GM12878 (cell line): ENCODE measurements around the gene SPATS2L. TPM values are rescaled to one million over a fixed set of nuclear protein-coding genes. Genes with fewer than 3 reads are reported as not detected.
A peak's percentile ranks its signal among the peaks of the same experiment; 100 is the strongest.

Source experiments
- BCL11A ChIP-seq: IDR thresholded peaks from 2 replicates; pipeline ENCODE4 v1.6.1; 2011; ENCODE audit warnings: low read depth, low read length
- BHLHE40 ChIP-seq, 2 experiments: fragments of 450-650 bp in 1 of 2; IDR thresholded peaks; 2 replicates each; pipeline ENCODE4 v1.6.1; 2011 to 2017; ENCODE audit warnings: low read depth in 2 of 2, borderline replicate concordance in 1 of 2, improper control_type of control experiment in 1 of 2, low read length in 1 of 2, mild to moderate bottlenecking in 1 of 2
- BMI1 ChIP-seq: fragments of 450-650 bp; IDR thresholded peaks from 2 replicates; pipeline ENCODE4 v1.6.1; 2016; ENCODE audit warnings: mild to moderate bottlenecking, moderate library complexity, borderline replicate concordance
- CBX5 ChIP-seq: sonication (generic); IDR thresholded peaks from 2 replicates; pipeline ENCODE4 v1.6.1; 2016; ENCODE audit warnings: low read depth, moderate library complexity, mild to moderate bottlenecking, inconsistent platforms
- DPF2 ChIP-seq: fragments of 450-650 bp; IDR thresholded peaks from 2 replicates; pipeline ENCODE4 v1.6.1; 2017; ENCODE audit warnings: mild to moderate bottlenecking
- EED ChIP-seq: sonication (generic); IDR thresholded peaks from 2 replicates; pipeline ENCODE4 v1.6.1; 2016; ENCODE audit warnings: antibody characterized with exemption, low read depth
- FOXK2 ChIP-seq: fragments of 450-650 bp; IDR thresholded peaks from 2 replicates; pipeline ENCODE4 v1.6.1; 2017; ENCODE audit warnings: mild to moderate bottlenecking, moderate library complexity
- JUND ChIP-seq: IDR thresholded peaks from 2 replicates; pipeline ENCODE4 v1.6.1; 2012; ENCODE audit warnings: low read depth, mild to moderate bottlenecking, low read length, improper control_type of control experiment, moderate library complexity
- PAX5 ChIP-seq: IDR thresholded peaks from 2 replicates; pipeline ENCODE4 v1.6.1; 2011; ENCODE audit warnings: low read depth, low read length, borderline replicate concordance
- POLR2AphosphoS5 ChIP-seq: IDR thresholded peaks from 2 replicates; pipeline ENCODE4 v1.6.1; 2011; ENCODE audit warnings: mild to moderate bottlenecking, low read length, inconsistent platforms
- SP1 ChIP-seq: IDR thresholded peaks from one replicate; pipeline ENCODE4 v1.6.1; 2011; ENCODE audit warnings: low read depth, low read length
- SUZ12 ChIP-seq: fragments of 200-600 bp; sonication (generic); IDR thresholded peaks from one replicate; pipeline ENCODE4 v1.6.1; 2018; ENCODE audit warnings: antibody characterized with exemption, mild to moderate bottlenecking; ENCODE audit not compliant: unreplicated experiment
- TCF3 ChIP-seq: IDR thresholded peaks from 2 replicates; pipeline ENCODE4 v1.6.1; 2012; ENCODE audit warnings: low read depth, mild to moderate bottlenecking, low read length, borderline replicate concordance; ENCODE audit not compliant: insufficient read depth
- ZNF687 ChIP-seq: fragments of 450-650 bp; IDR thresholded peaks from 2 replicates; pipeline ENCODE4 v1.6.1; 2017; ENCODE audit warnings: mild to moderate bottlenecking, moderate library complexity
- ZSCAN29 ChIP-seq: fragments of 450-650 bp; IDR thresholded peaks from 2 replicates; pipeline ENCODE4 v1.6.1; 2017; ENCODE audit warnings: mild to moderate bottlenecking, moderate library complexity
- polyA plus RNA-seq, 11 experiments: library from polyadenylated mRNA; depleted of rRNA in 4 of 11; unstranded in 6 of 11; stranded (reverse) in 5 of 11; fragments of >200 nt; fragmentation: Nextera tagmentation in 4 of 11; fragmentation: Illumina TruSeq in 1 of 11; extraction: Ambion mirVana in 4 of 11; extraction: Trizol in 1 of 11; gene quantifications; 1 replicate in 1 of 11; 2 replicates in 10 of 11; pipeline versions ENCODE4 v1.2.1 to v1.2.3, GENCODE V29; 2011 to 2016; ENCODE audit warnings: inconsistent platforms in 2 of 11, missing spikeins in 2 of 11, low read depth in 1 of 11
- total RNA-seq, 4 experiments: library from RNA; depleted of rRNA in 3 of 4; stranded (reverse); fragments of >200 nt in 3 of 4; fragmentation: Illumina TruSeq in 1 of 4; extraction: Trizol in 1 of 4; gene quantifications; 2 replicates each; pipeline versions ENCODE4 v1.2.1 to v1.2.3, GENCODE V29; 2013 to 2021
- TF ChIP-seq, protein P1 (sequence below): fragments of 450-650 bp; formaldehyde crosslinking; IDR thresholded peaks from 2 replicates; pipeline ENCODE4 v1.5.0; 2022; ENCODE audit warnings: mild to moderate bottlenecking, missing genetic modification characterization
- TF ChIP-seq, protein P2 (sequence below): fragments of 450-650 bp; IDR thresholded peaks from 2 replicates; pipeline ENCODE4 v1.6.1; 2016; ENCODE audit warnings: mild to moderate bottlenecking, moderate library complexity, borderline replicate concordance

SPATS2L gene
- total and polyA plus RNA-seq, 10 of the 15 experiments (the other 5 are each of a cell fraction or from before 2014, with no cell fraction given), result 5.2 to 30.0 (median 20.1) TPM

- TF ChIP-seq TCF3 (no peak), EED (peak; percentile 96), JUND (no peak), PAX5 (peak; percentile 95), SP1 (peak; percentile 78), DPF2 (peak; percentile 92), ZNF687 (no peak; the same call in 1 of the 2 replicates), FOXK2 (no peak), BMI1 (peak; percentile 65; the same call in 1 of the 2 replicates), POLR2AphosphoS5 (no peak), CBX5 (0 out of 2 replicates have a peak, but pooled peaks have one; percentile 62), ZSCAN29 (0 out of 2 replicates have a peak, but pooled peaks have one; percentile 25), BCL11A (peak; percentile 98), SUZ12 (no peak), BHLHE40 (IDR thresholded peaks at IDR 0.05; ENCODE audit: borderline replicate concordance in 1 of 2, low read depth in 2 of 2, low read length in 1 of 2) (peak; percentile 85)
- TF ChIP-seq, protein P1, sequence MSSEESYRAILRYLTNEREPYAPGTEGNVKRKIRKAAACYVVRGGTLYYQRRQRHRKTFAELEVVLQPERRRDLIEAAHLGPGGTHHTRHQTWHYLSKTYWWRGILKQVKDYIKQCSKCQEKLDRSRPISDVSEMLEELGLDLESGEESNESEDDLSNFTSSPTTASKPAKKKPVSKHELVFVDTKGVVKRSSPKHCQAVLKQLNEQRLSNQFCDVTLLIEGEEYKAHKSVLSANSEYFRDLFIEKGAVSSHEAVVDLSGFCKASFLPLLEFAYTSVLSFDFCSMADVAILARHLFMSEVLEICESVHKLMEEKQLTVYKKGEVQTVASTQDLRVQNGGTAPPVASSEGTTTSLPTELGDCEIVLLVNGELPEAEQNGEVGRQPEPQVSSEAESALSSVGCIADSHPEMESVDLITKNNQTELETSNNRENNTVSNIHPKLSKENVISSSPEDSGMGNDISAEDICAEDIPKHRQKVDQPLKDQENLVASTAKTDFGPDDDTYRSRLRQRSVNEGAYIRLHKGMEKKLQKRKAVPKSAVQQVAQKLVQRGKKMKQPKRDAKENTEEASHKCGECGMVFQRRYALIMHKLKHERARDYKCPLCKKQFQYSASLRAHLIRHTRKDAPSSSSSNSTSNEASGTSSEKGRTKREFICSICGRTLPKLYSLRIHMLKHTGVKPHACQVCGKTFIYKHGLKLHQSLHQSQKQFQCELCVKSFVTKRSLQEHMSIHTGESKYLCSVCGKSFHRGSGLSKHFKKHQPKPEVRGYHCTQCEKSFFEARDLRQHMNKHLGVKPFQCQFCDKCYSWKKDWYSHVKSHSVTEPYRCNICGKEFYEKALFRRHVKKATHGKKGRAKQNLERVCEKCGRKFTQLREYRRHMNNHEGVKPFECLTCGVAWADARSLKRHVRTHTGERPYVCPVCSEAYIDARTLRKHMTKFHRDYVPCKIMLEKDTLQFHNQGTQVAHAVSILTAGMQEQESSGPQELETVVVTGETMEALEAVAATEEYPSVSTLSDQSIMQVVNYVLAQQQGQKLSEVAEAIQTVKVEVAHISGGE (CRISPR knock-in tag), result no peak
- TF ChIP-seq, protein P2, sequence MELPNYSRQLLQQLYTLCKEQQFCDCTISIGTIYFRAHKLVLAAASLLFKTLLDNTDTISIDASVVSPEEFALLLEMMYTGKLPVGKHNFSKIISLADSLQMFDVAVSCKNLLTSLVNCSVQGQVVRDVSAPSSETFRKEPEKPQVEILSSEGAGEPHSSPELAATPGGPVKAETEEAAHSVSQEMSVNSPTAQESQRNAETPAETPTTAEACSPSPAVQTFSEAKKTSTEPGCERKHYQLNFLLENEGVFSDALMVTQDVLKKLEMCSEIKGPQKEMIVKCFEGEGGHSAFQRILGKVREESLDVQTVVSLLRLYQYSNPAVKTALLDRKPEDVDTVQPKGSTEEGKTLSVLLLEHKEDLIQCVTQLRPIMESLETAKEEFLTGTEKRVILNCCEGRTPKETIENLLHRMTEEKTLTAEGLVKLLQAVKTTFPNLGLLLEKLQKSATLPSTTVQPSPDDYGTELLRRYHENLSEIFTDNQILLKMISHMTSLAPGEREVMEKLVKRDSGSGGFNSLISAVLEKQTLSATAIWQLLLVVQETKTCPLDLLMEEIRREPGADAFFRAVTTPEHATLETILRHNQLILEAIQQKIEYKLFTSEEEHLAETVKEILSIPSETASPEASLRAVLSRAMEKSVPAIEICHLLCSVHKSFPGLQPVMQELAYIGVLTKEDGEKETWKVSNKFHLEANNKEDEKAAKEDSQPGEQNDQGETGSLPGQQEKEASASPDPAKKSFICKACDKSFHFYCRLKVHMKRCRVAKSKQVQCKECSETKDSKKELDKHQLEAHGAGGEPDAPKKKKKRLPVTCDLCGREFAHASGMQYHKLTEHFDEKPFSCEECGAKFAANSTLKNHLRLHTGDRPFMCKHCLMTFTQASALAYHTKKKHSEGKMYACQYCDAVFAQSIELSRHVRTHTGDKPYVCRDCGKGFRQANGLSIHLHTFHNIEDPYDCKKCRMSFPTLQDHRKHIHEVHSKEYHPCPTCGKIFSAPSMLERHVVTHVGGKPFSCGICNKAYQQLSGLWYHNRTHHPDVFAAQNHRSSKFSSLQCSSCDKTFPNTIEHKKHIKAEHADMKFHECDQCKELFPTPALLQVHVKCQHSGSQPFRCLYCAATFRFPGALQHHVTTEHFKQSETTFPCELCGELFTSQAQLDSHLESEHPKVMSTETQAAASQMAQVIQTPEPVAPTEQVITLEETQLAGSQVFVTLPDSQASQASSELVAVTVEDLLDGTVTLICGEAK, result no peak
These were observed 164.9 kb downstream of the SPATS2L start (continued) for GRCh38 chr2:200471324-200471848.
